GM12878 (cell line): ENCODE data around the gene TGM2. TPM values are rescaled to one million over a fixed set of nuclear protein-coding genes. Genes with fewer than 3 reads are reported as not detected.

Experiments
- BCL11A ChIP-seq: IDR thresholded peaks from 2 replicates; pipeline ENCODE4 v1.6.1; 2011; ENCODE audit warnings: low read depth, low read length
- BHLHE40 ChIP-seq, 2 experiments: fragments of 450-650 bp in 1 of 2; IDR thresholded peaks; 2 replicates each; pipeline ENCODE4 v1.6.1; 2011 to 2017; ENCODE audit warnings: low read depth in 2 of 2, borderline replicate concordance in 1 of 2, improper control_type of control experiment in 1 of 2, low read length in 1 of 2, mild to moderate bottlenecking in 1 of 2
- CBFB ChIP-seq: IDR thresholded peaks from 2 replicates; pipeline ENCODE4 v1.6.1; 2016; ENCODE audit warnings: antibody characterized with exemption, low read depth
- CHD2 ChIP-seq: IDR thresholded peaks from 2 replicates; pipeline ENCODE4 v1.6.1; 2011; ENCODE audit warnings: low read depth, low read length, improper control_type of control experiment, borderline replicate concordance
- CREB1 ChIP-seq: IDR thresholded peaks from 2 replicates; pipeline ENCODE4 v1.6.1; 2012; ENCODE audit warnings: low read depth, mild to moderate bottlenecking, inconsistent platforms
- DPF2 ChIP-seq: fragments of 450-650 bp; IDR thresholded peaks from 2 replicates; pipeline ENCODE4 v1.6.1; 2017; ENCODE audit warnings: mild to moderate bottlenecking
- EP300 ChIP-seq, 2 experiments: fragments of 150-350 bp in 1 of 2; IDR thresholded peaks; 2 replicates each; pipeline ENCODE4 v1.6.1; 2011 to 2012; ENCODE audit warnings: low read depth in 2 of 2, low read length in 2 of 2, borderline replicate concordance in 1 of 2, improper control_type of control experiment in 1 of 2, inconsistent platforms in 1 of 2; ENCODE audit not compliant: control insufficient read depth in 1 of 2
- ESRRA ChIP-seq: IDR thresholded peaks from 2 replicates; pipeline ENCODE4 v1.6.1; 2012; ENCODE audit warnings: mild to moderate bottlenecking, low read length, improper control_type of control experiment
- EZH2 ChIP-seq: IDR thresholded peaks from 2 replicates; pipeline ENCODE4 v1.6.1; 2012; ENCODE audit warnings: low read depth, mild to moderate bottlenecking, control low read depth, inconsistent platforms, low read length, borderline replicate concordance; ENCODE audit not compliant: control insufficient read depth
- GATAD2B ChIP-seq: fragments of 450-650 bp; conservative IDR thresholded peaks from 2 replicates; pipeline ENCODE4 v1.6.1; 2017; ENCODE audit warnings: low read depth, mild to moderate bottlenecking, moderate library complexity
- HDAC2 ChIP-seq: fragments of 200-600 bp; sonication (generic); IDR thresholded peaks from 2 replicates; pipeline ENCODE4 v1.6.1; 2017
- HDAC6 ChIP-seq: fragments of 200-600 bp; sonication (generic); IDR thresholded peaks from one replicate; pipeline ENCODE4 v1.8.0; 2017; ENCODE audit warnings: antibody characterized with exemption; ENCODE audit not compliant: unreplicated experiment
- IRF4 ChIP-seq: IDR thresholded peaks from 2 replicates; pipeline ENCODE4 v1.6.1; 2011; ENCODE audit warnings: low read depth, low read length
- LARP7 ChIP-seq: fragments of 450-650 bp; IDR thresholded peaks from 2 replicates; pipeline ENCODE4 v1.6.1; 2017; ENCODE audit warnings: mild to moderate bottlenecking
- NFXL1 ChIP-seq: fragments of 450-650 bp; IDR thresholded peaks from 2 replicates; pipeline ENCODE4 v1.6.1; 2017; ENCODE audit warnings: antibody characterized with exemption, mild to moderate bottlenecking, borderline replicate concordance
- NR2C2 ChIP-seq: IDR thresholded peaks from 2 replicates; pipeline ENCODE4 v1.6.1; 2011; ENCODE audit warnings: borderline replicate concordance, low read depth; ENCODE audit not compliant: control insufficient read depth, insufficient read length
- NR2F1 ChIP-seq: fragments of 450-650 bp; conservative IDR thresholded peaks from 2 replicates; pipeline ENCODE4 v1.6.1; 2017; ENCODE audit warnings: mild to moderate bottlenecking
- RBBP5 ChIP-seq: fragments of 200-600 bp; sonication (generic); conservative IDR thresholded peaks from 2 replicates; pipeline ENCODE4 v1.6.1; 2016
- SIN3A ChIP-seq: IDR thresholded peaks from 2 replicates; pipeline ENCODE4 v1.6.1; 2012; ENCODE audit warnings: low read depth, low read length, improper control_type of control experiment
- SIX5 ChIP-seq: IDR thresholded peaks from 2 replicates; pipeline ENCODE4 v1.6.1; 2011; ENCODE audit warnings: mild to moderate bottlenecking, low read depth, low read length, moderate library complexity; ENCODE audit not compliant: severe bottlenecking
- SMAD1 ChIP-seq: fragments of 450-650 bp; IDR thresholded peaks from 2 replicates; pipeline ENCODE4 v1.6.1; 2018; ENCODE audit warnings: mild to moderate bottlenecking, low read depth; ENCODE audit not compliant: partially characterized antibody
- SMC3 ChIP-seq: IDR thresholded peaks from 2 replicates; pipeline ENCODE4 v1.6.1; 2011; ENCODE audit warnings: low read length, improper control_type of control experiment, borderline replicate concordance
- STAT3 ChIP-seq: IDR thresholded peaks from 2 replicates; pipeline ENCODE4 v1.6.1; 2011; ENCODE audit warnings: low read depth, low read length, improper control_type of control experiment
- SUZ12 ChIP-seq: fragments of 200-600 bp; sonication (generic); IDR thresholded peaks from one replicate; pipeline ENCODE4 v1.6.1; 2018; ENCODE audit warnings: antibody characterized with exemption, mild to moderate bottlenecking; ENCODE audit not compliant: unreplicated experiment
- TARDBP ChIP-seq: IDR thresholded peaks from 2 replicates; pipeline ENCODE4 v1.6.1; 2016; ENCODE audit warnings: borderline replicate concordance
- TCF7 ChIP-seq: IDR thresholded peaks from 2 replicates; pipeline ENCODE4 v1.6.1; 2014; ENCODE audit warnings: antibody characterized with exemption, borderline replicate concordance
- ZNF217 ChIP-seq: fragments of 450-650 bp; IDR thresholded peaks from 2 replicates; pipeline ENCODE4 v1.6.1; 2017; ENCODE audit warnings: antibody characterized with exemption, mild to moderate bottlenecking
- polyA plus RNA-seq, 11 experiments: library from polyadenylated mRNA; depleted of rRNA in 4 of 11; unstranded in 6 of 11; stranded (reverse) in 5 of 11; fragments of >200 nt; fragmentation: Nextera tagmentation in 4 of 11; fragmentation: Illumina TruSeq in 1 of 11; extraction: Ambion mirVana in 4 of 11; extraction: Trizol in 1 of 11; gene quantifications; 1 replicate in 1 of 11; 2 replicates in 10 of 11; pipeline versions ENCODE4 v1.2.1 to v1.2.3, GENCODE V29; 2011 to 2016; ENCODE audit warnings: inconsistent platforms in 2 of 11, missing spikeins in 2 of 11, low read depth in 1 of 11
- total RNA-seq, 4 experiments: library from RNA; depleted of rRNA in 3 of 4; stranded (reverse); fragments of >200 nt in 3 of 4; fragmentation: Illumina TruSeq in 1 of 4; extraction: Trizol in 1 of 4; gene quantifications; 2 replicates each; pipeline versions ENCODE4 v1.2.1 to v1.2.3, GENCODE V29; 2013 to 2021
- TF ChIP-seq, protein P1 (sequence below): fragments of 450-650 bp; formaldehyde crosslinking; IDR thresholded peaks from 2 replicates; pipeline ENCODE4 v1.5.0; 2022; ENCODE audit warnings: mild to moderate bottlenecking, missing genetic modification characterization
- TF ChIP-seq, protein P2 (sequence below): IDR thresholded peaks from 2 replicates; pipeline ENCODE4 v1.6.1; 2011; ENCODE audit warnings: borderline replicate concordance, low read depth, mild to moderate bottlenecking, moderate library complexity, mixed read lengths, low read length; ENCODE audit not compliant: insufficient read depth; ENCODE audit errors: extremely low read length

Gene TGM2
- total and polyA plus RNA-seq, 10 of the 15 experiments (the other 5 are each of a cell fraction or from before 2014, with no cell fraction given) = 0.11 to 1.9 (median 0.51) TPM

DNA sequence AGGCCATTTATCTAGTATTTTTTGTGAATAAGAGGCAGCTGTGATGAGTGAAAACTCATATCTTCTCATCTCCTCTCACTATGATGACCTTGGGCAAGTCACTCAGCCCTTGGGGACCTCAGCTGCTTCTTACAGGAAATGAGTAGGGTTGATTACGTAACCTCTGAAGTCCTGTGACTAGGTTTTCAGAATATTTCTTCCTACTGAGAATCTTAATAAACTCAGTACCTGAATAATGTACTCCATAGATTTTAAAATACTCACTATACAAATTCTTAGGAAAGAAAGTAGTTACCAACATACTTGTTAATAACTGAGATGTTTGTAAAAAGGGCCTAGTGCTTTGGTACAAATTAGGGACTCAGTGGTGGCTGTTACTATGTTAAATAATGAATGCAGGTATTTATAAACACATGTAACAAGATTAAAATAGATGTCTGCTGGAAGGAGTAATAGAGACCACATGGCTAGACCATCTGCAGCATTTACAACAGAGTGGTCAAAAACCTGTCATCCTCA lies 70.6 kb downstream of the TGM2 start (continued):
- TF ChIP-seq EP300 (IDR thresholded peaks at IDR 0.05; ENCODE audit: borderline replicate concordance in 1 of 2, control insufficient read depth in 1 of 2, low read depth in 2 of 2, low read length in 2 of 2) (peak; percentile 88 to 93), STAT3 (peak; percentile 82; the same call in 1 of the 2 replicates), ESRRA (peak; percentile 95), CREB1 (peak; percentile 89), NR2C2 (no peak), ZNF217 (no peak), GATAD2B (no peak), TARDBP (no peak), HDAC6 (no peak), TCF7 (no peak), BHLHE40 (IDR thresholded peaks at IDR 0.05; ENCODE audit: borderline replicate concordance in 1 of 2, low read depth in 2 of 2, low read length in 1 of 2) (peak; percentile 47 to 51; a peak in 3 of 4 replicates), RBBP5 (no peak), SUZ12 (no peak), SMAD1 (peak; percentile 14), BCL11A (peak; percentile 88), CBFB (no peak), DPF2 (peak; percentile 50; the same call in 1 of the 2 replicates), SMC3 (no peak), CHD2 (no peak; the same call in 1 of the 2 replicates), IRF4 (no peak), SIN3A (no peak), LARP7 (no peak), HDAC2 (no peak), NR2F1 (peak; percentile 92), SIX5 (no peak), EZH2 (no peak), NFXL1 (no peak)
- TF ChIP-seq, protein P1, sequence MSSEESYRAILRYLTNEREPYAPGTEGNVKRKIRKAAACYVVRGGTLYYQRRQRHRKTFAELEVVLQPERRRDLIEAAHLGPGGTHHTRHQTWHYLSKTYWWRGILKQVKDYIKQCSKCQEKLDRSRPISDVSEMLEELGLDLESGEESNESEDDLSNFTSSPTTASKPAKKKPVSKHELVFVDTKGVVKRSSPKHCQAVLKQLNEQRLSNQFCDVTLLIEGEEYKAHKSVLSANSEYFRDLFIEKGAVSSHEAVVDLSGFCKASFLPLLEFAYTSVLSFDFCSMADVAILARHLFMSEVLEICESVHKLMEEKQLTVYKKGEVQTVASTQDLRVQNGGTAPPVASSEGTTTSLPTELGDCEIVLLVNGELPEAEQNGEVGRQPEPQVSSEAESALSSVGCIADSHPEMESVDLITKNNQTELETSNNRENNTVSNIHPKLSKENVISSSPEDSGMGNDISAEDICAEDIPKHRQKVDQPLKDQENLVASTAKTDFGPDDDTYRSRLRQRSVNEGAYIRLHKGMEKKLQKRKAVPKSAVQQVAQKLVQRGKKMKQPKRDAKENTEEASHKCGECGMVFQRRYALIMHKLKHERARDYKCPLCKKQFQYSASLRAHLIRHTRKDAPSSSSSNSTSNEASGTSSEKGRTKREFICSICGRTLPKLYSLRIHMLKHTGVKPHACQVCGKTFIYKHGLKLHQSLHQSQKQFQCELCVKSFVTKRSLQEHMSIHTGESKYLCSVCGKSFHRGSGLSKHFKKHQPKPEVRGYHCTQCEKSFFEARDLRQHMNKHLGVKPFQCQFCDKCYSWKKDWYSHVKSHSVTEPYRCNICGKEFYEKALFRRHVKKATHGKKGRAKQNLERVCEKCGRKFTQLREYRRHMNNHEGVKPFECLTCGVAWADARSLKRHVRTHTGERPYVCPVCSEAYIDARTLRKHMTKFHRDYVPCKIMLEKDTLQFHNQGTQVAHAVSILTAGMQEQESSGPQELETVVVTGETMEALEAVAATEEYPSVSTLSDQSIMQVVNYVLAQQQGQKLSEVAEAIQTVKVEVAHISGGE (CRISPR knock-in tag) = no peak
- TF ChIP-seq, protein P2, sequence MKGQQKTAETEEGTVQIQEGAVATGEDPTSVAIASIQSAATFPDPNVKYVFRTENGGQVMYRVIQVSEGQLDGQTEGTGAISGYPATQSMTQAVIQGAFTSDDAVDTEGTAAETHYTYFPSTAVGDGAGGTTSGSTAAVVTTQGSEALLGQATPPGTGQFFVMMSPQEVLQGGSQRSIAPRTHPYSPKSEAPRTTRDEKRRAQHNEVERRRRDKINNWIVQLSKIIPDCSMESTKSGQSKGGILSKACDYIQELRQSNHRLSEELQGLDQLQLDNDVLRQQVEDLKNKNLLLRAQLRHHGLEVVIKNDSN = no peak
